ENCODE measurements around the gene ALG14. TPM values are rescaled to one million over a fixed set of nuclear protein-coding genes. Genes with fewer than 3 reads are reported as not detected.

The ALG14 gene
- total and polyA plus RNA-seq, 2 donors (not counting 3 experiments of a cell fraction or from before 2014, with no cell fraction given) = 2.6 to 8.6 TPM

- BruUV-seq (replicated peaks) = no TSS peak
- H4K20me1 ChIP-seq (replicated peaks; ENCODE audit: control insufficient read depth, extremely low read depth, insufficient read depth, low read length) = no peaks in the 10 kb centered on the region
- POLR2A ChIA-PET = no interaction called here
- DNase-seq (ENCODE audit: low read depth, low spot score) (no peak), FAIRE-seq (no peak)
- H3K9me3 ChIP-seq (replicated peaks; ENCODE audit: control insufficient read depth, insufficient read depth, low read length) = no peaks in the 10 kb centered on the region
- TF ChIP-seq EZH2 (IDR thresholded peaks at IDR 0.05; ENCODE audit: borderline replicate concordance, low read depth, low read length, severe bottlenecking) = no peak
- intact Hi-C loops (cut with micrococcal nuclease) (loop anchor here (2.0 kb wide), 1 partner anchor 17 kb away; no protein-coding TSS in a partner anchor), dilution Hi-C loops (cut with MboI; ENCODE audit: extremely low pct_ligation_motif_present, low sequenced_read_pairs) (no loop called here)
- no peaks in the 10 kb centered on the region for H3K27me3 ChIP-seq (ENCODE audit: control insufficient read depth in 2 of 2, insufficient read depth in 2 of 2, low read length in 2 of 2)
- CTCF ChIA-PET = interaction anchor here (1.4 to 4.0 kb wide), 5 partner anchors 10 to 106 kb away, joined by 7 to 35 read pairs (median 16); partner anchors contain the start of gene CNN3
- H3K4me3 ChIP-seq (replicated peaks in 1 of 3; ENCODE audit: insufficient read depth in 1 of 3, low read depth in 1 of 3, low read length in 3 of 3) = no peak overlapping the region
- no peaks in the 10 kb centered on the region for H3K36me3 ChIP-seq (ENCODE audit: control insufficient read depth in 2 of 2, extremely low read depth in 1 of 2, insufficient read depth in 2 of 2, low read length in 2 of 2)
- H3K27ac ChIP-seq (ENCODE audit: insufficient read depth, low read depth, low read length) = no peak overlapping the region
- no peak overlapping the region for H3K9ac ChIP-seq (replicated peaks; ENCODE audit: extremely low read depth, insufficient read depth, low read length)
- H3K9me1 ChIP-seq (replicated peaks; ENCODE audit: control insufficient read depth, extremely low read depth, insufficient read depth, low read length) = no peaks in the 10 kb centered on the region
- peak overlapping the region; percentile 89 for H3K4me2 ChIP-seq (ENCODE audit: insufficient read depth, low read length)
- no peaks in the 10 kb centered on the region for H3K79me2 ChIP-seq (ENCODE audit: control insufficient read depth, insufficient read depth, low read length)
- H3K4me1 ChIP-seq (ENCODE audit: control insufficient read depth, extremely low read depth, insufficient read depth, low read length) = peaks cover 35% of the 10 kb centered on the region
- H2AFZ ChIP-seq (ENCODE audit: low read depth, low read length) = no peak overlapping the region
These were observed 134.9 kb downstream of the ALG14 start for GRCh38 chr1:94937820-94938219.

GRCh38 chr1:94936861-94937620 lies 135.7 kb downstream of the ALG14 start:
- Histone ChIP-seq H4K20me1 (replicated peaks; ENCODE audit: control insufficient read depth, extremely low read depth, insufficient read depth, low read length) (no peaks in the 10 kb centered on the region), H3K27me3 (ENCODE audit: control insufficient read depth in 2 of 2, insufficient read depth in 2 of 2, low read length in 2 of 2) (no peaks in the 10 kb centered on the region), H3K36me3 (ENCODE audit: control insufficient read depth in 2 of 2, extremely low read depth in 1 of 2, insufficient read depth in 2 of 2, low read length in 2 of 2) (no peaks in the 10 kb centered on the region), H3K9me1 (replicated peaks; ENCODE audit: control insufficient read depth, extremely low read depth, insufficient read depth, low read length) (no peaks in the 10 kb centered on the region), H2AFZ (ENCODE audit: low read depth, low read length) (no peak overlapping the region), H3K9ac (replicated peaks; ENCODE audit: extremely low read depth, insufficient read depth, low read length) (no peak overlapping the region), H3K4me2 (ENCODE audit: insufficient read depth, low read length) (peak overlapping the region; percentile 89), H3K4me1 (ENCODE audit: control insufficient read depth, extremely low read depth, insufficient read depth, low read length) (peaks cover 35% of the 10 kb centered on the region), H3K9me3 (replicated peaks; ENCODE audit: control insufficient read depth, insufficient read depth, low read length) (no peaks in the 10 kb centered on the region), H3K79me2 (ENCODE audit: control insufficient read depth, insufficient read depth, low read length) (no peaks in the 10 kb centered on the region), H3K4me3 (replicated peaks in 1 of 3; ENCODE audit: insufficient read depth in 1 of 3, low read depth in 1 of 3, low read length in 3 of 3) (no peak overlapping the region), H3K27ac (ENCODE audit: insufficient read depth, low read depth, low read length) (peak overlapping the region; percentile 20)
- dilution Hi-C loops (cut with MboI; ENCODE audit: extremely low pct_ligation_motif_present, low sequenced_read_pairs) = no loop called here
- TF ChIP-seq MAX (IDR thresholded peaks at IDR 0.05; ENCODE audit: insufficient read depth, insufficient read length) = no peak
- TF ChIP-seq FOS (IDR thresholded peaks at IDR 0.05; ENCODE audit: borderline replicate concordance, insufficient read depth, low read length) = peak; percentile 68
- TF ChIP-seq EZH2 (IDR thresholded peaks at IDR 0.05; ENCODE audit: borderline replicate concordance, low read depth, low read length, severe bottlenecking) = no peak
- TF ChIP-seq POLR2A (IDR thresholded peaks at IDR 0.05; ENCODE audit: low read depth, low read length) = no peak
- peak; percentile 74 for TF ChIP-seq GATA2 (IDR thresholded peaks at IDR 0.05; ENCODE audit: insufficient read depth, insufficient read length, low read depth, low read length)
- no peak for TF ChIP-seq CTCF (IDR thresholded peaks at IDR 0.05; ENCODE audit: extremely low read depth in 1 of 2, insufficient read depth in 1 of 2, low read depth in 1 of 2, low read length in 2 of 2)
- TF ChIP-seq MYC (IDR thresholded peaks at IDR 0.05; ENCODE audit: low read depth, low read length) = no peak
- TF ChIP-seq JUN (IDR thresholded peaks at IDR 0.05; ENCODE audit: borderline replicate concordance, insufficient read depth, insufficient read length, low read depth) = no peak
- DNase-seq (ENCODE audit: low read depth, low spot score) = peak; percentile 65
- POLR2A ChIA-PET = no interaction called here
- peak; percentile 84 for FAIRE-seq
- intact Hi-C loops (cut with micrococcal nuclease) = loop anchor here (2.0 kb wide), 1 partner anchor 18 kb away; no protein-coding TSS in a partner anchor
- BruUV-seq (replicated peaks) = no TSS peak
- CTCF ChIA-PET = interaction anchor here (0.9 to 4.0 kb wide), 10 partner anchors 9 to 106 kb away, joined by 3 to 35 read pairs (median 6); partner anchors contain the start of gene CNN3

Measured in endothelial cell of umbilical vein (primary cell).